A549 treated with Mapracorat at 1 μM for 4 hours (cell line): ENCODE data around the gene VEGFB. TPM values are rescaled to one million over a fixed set of nuclear protein-coding genes. Genes with fewer than 3 reads are reported as not detected.

Source experiments
- total RNA-seq: library from RNA; stranded (reverse); fragments of 200-300 nt; extraction: Qiagen RNA extraction; gene quantifications from 5 replicates; pipeline ENCODE4 v1.2.3, GENCODE V29; 2022

The VEGFB gene, protein sequence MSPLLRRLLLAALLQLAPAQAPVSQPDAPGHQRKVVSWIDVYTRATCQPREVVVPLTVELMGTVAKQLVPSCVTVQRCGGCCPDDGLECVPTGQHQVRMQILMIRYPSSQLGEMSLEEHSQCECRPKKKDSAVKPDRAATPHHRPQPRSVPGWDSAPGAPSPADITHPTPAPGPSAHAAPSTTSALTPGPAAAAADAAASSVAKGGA
- 34.1 to 50.0 TPM (median 49.1 TPM) in 5 replicates for total RNA-seq

DNA sequence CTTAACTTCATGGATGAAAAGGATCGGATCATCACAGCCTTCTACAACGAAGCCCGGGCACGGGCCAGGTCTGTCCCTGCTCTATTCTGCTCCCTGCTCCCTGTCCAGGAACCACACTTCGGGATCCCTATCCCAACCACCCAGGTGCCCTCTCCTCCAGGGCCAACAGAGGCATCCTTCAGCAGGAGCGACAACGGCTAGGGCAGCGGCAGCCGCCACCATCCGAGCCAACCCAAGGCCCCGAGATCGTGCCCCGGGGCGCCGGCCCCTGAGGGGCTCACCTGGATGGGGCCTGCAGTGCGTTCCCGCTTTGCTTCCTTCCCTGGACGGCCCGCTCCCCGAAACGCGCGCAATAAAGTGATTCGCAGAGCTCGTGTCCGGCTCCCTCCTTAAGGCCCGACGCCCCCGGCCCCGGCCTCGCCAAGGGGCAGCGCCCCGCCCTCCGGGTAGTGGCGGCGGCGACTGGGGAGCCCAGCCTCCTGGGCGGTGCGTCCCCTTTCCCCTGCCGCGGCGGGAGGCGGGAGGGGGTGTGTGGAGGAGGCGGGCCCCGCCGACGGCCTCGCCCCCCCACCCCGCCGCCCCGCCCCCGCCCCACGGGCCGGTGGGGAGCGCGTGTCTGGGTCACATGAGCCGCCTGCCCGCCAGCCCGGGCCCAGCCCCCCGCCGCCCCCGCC lies at the start of gene VEGFB:
Gene VEGFB, plus strand, starts transcription at position 672 of the 674 bp plus-strand sequence. CDS start 250 bp downstream, outside the sequence.

DNA sequence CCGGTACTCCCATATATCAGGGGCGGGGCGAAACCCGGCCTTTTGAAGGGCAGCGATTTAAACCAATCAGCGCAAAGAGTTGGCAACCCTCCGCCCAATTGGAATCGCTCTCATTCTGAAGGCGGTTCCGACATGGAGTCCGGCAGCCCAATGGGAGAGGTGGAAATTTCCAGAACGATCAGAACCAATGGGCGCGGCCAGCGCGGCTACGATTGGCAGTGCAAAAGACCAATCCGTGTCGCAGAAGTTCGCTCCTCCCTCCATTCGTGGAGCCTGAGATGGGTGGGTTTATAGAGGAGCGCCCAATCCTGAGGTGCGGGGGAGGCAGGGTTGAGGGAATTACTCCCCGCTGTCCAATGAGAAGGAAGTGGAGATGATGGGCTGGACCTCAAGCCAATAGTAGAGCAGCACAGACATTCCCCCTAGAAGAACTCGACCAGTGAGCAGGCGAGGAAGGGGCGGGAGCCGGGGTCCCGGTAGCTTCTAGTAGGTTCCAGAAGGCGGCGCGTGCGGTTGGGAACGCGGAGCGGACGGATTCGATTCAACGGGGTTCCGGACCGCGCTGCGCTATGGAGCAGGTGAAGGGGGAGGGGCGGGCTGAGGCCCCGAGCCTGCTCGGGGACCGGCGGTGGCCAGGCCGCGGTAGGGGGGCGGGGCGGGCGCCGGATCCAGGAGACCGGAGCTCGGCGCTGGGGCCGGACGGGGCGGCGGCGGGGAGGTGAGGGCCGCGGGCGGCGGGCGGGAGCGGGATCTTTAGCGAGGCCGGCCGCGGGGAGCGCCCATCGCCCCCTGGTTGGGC lies 48.5 kb upstream of the VEGFB start, which contains the start of gene STIP1:
Gene STIP1, plus strand, starts transcription at position 479 of the 799 bp plus-strand sequence. Its CDS starts 91 bp downstream, at position 570.

DNA sequence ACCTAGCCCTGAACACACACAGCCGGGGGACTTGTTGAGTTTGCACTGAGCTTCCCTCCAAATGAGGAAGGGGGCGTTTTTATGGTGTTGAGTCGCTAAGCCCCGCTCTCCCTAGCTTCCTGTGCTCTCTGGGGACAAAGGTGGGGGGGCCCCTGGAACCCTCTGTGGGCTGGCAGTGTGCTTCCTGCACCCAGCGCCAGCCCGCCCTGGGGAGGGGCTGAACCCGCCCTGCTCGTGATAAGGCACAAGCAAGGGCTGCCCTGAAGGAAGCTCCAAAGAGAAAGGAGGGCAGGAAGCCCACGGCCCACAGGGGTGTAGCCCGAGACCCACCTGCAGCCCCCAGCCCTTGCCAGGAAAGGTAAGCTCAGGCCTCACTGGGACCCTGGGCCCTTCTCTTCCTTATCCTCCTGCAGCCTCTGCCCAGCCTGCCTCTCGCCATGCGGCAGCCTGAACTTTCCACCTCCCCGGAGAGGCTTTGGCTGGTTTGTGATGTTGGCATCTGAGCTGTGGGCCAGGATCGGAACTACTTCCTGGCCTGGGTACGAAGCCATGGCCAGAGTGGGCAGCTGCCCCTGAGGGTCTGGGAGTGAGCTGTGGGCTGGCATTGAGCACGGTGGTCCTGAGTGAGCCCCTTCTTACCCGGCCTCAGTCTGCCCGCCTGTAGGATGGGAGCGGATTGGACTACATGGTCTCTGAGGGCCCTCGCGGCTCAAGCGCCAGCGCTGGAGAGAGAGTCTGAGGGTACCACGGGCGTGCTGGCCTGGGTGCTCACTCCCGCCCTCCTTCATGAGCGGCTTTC lies 27.7 kb upstream of the VEGFB start, which contains the start of gene FERMT3:
Gene FERMT3, plus strand, starts transcription at position 265 of the 799 bp plus-strand sequence. CDS start 644 bp downstream, outside the sequence.

DNA sequence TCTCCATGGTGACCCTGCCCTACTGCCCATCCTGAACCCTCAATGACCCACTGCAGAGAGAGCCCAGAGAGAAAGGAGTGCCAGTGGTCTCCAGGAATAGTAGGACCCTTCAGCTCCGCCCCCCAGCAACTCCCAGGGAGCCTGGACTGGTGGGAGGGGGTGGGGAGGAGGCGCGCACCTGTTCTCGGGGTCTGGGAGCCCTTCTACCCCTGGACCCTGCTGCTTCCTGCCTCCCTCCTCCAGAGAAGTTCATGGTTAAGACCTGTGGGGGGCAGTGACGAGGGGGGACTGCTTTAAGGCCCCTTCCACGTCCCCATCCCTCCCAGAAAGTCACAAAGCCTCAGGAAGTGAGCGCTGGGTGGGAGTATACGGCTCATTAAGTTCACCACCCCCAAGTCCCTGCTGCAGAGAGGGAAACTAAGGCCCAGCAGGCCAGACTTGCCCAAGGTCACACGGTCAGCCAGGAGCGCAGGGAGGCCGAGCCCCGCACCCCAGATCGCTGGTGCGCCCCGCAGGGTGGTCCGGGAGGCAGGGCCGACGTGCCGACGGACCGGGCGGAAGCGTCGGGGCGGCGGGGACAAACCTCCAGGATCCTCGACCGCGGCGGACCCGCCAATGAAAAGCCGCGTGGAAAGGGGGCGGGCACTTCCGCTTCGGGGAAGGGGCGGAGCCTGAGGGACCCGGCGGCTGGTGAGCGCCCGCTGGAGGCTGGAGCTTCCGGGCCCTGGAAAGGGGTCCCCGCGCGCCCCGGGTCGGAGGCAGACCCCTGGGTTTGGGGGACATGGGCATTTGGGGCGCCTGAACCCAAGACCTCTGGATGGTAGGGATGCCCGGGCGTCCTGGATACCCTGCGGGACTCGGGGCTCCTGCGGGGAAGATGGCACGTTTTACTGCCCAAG lies 8.5 kb upstream of the VEGFB start, which contains the start of the genes NUDT22 and TRPT1:
Gene NUDT22, plus strand, starts transcription at position 667 of the 899 bp plus-strand sequence. CDS start 379 bp downstream, outside the sequence.
Gene TRPT1, minus strand, starts transcription at position 579 of the 899 bp plus-strand sequence. Its CDS starts 326 bp downstream, at position 253.

DNA sequence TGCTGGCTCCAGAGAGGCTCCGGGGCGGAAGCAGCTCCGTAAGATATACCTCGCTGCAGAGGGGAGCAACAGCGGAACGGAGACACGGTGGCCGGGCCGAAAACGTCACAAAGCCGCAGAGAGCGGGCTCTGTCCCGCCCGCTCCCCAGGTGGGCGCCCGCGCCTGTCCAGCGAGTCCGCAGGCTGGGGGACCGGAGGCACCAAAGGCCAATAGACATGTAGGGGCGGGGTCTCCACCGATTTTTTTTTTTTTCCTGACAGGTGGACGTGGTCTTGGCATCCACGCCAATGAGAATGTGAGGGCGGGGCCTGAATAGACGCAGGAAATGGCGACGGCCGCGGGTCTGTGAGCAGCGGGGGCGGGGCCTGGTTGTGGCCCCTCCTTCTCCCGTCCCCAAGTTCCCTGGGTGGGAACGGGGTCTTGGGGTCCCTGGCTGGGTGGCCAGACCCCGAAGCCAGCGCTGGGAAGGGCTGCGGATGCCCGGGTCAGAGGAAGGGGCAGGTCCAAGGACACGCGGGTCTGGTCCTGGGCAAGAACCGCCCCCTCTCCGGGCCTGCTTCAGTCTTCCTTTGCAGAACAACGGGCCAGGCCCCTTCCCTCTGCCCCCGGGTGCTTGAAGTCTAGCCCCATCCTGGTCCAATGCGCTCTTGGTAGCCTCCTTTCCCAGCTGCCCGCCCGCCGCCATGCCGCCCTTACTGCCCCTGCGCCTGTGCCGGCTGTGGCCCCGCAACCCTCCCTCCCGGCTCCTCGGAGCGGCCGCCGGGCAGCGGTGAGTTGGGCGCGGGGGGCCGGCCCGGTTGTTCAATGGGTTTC lies 4.0 kb upstream of the VEGFB start, which contains the start of gene DNAJC4:
Gene DNAJC4, plus strand, starts transcription at position 378 of the 814 bp plus-strand sequence. Its CDS starts 307 bp downstream, at position 685.

DNA sequence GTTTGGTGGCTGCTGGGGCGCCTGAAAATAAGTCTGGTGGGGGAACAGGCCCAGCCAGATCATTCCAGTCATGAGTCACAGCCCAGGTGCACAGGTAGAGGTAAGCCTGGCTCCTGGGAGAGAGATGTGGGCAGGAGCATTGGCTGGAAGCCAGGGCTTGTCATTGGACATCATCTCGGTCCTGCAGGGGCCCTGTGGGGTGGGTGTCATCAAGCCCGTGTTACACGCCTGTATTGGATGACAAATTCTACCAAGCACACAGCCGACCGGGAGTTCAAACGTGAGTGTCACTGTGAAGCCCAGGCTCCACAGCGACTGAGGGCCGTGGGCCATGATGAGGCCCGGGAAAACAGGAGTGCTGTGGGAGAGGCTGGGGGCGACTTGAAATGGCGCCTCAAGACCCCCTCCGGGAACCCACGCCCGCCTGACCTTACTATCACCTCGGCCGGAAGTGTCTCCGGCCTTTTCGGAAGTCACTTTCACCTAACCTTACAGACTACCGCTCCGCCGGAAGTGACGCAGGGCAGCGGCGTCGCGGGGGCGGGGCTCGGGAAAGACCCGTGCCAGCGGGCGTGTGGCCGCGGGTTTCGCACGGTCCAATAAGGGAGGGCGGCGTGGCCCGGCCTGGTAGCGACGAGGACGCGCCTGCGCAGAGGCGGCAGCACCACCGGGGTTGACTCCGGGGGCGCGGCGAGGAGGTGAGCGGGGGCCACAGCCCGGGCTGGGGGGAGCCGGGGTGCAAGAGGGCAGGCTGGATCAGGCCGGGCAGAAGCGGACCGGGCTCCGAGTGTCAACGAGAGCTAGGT lies 6.3 kb downstream of the VEGFB start, which contains the start of gene FKBP2:
Gene FKBP2, plus strand, starts transcription at position 661 of the 806 bp plus-strand sequence. CDS start 1,293 bp downstream, outside the sequence.

DNA sequence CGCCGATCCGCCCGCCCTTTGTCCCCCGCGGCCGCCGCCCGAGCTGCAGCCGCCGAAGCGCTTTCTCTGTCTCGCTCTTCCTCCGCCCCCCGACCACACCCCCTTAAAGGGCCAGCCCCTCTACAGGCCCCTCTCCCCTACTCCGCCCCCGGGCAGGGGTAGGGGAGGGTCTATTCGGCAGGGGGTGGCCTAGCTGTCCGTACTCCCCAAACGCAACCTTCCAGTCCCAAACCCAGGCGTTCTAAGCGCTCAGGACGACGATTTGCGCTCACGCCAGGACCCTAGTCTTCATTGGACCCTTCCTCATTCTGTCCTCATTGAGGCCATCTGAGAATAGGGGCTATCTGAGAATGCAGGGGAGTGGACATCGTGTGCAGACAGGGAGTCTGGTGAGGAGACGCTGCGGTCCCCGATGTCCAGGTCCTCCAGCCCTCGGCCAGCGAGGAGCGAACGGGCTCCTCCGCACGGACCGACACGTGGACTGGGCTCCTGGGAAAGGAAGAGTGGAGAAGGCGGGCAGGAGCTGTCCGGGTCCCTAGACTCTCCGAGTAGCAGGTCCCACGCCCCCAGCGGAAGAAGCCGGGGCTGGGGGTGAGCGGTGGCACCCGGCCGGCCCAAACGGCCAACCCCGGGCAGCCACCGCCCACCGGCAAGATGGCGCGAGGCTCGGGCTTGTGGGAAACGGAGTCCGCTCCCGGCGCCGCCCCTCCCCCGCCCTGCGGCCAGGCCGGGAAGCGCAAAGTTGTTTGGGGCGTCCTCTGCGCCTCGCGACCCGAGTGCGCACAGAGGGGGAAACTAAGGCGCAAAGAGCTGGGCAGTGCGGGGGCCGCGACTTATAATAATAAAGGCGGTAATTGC lies 12.7 kb downstream of the VEGFB start, which contains the start of gene PPP1R14B:
Gene PPP1R14B, minus strand, starts transcription at position 73 of the 858 bp plus-strand sequence. CDS start 270 bp downstream, outside the sequence.

DNA sequence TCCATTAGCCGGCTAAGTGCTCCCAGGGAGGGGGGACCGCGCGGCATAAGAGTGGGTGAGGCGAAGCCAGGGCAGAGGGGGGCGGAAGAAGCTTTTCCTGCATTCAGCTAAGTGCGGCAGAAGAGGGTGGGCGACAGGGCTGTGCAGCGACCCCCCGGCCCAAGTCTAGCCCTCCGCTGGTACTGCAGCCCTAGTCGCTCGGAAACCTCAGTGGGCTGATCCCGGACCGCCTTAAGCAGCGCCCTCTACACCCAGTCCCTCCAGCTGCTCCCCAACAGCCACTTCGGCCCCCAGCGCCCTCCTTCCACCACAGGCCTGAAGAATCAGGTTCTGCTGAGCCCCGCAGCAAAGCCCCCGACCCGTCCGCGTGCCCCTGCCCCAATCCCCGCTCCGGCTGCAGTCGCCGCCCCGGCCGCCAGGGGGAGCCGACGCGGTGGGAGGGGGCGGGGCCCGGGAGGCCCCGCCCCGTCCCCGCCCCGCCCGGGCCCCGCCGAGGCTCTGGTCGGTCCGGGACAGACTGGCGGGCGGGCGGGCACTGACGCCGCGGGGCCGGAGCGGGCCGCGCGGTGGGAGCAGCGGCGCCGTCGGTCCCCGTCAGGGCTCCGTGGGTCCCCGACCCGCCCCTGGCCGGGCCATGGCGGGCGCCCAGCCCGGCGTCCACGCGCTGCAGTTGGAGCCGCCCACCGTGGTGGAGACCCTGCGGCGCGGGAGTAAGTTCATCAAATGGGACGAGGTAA lies 16.8 kb downstream of the VEGFB start, which contains the start of gene PLCB3:
Gene PLCB3, plus strand, starts transcription at position 515 of the 737 bp plus-strand sequence. Its CDS starts 120 bp downstream, at position 635.

DNA sequence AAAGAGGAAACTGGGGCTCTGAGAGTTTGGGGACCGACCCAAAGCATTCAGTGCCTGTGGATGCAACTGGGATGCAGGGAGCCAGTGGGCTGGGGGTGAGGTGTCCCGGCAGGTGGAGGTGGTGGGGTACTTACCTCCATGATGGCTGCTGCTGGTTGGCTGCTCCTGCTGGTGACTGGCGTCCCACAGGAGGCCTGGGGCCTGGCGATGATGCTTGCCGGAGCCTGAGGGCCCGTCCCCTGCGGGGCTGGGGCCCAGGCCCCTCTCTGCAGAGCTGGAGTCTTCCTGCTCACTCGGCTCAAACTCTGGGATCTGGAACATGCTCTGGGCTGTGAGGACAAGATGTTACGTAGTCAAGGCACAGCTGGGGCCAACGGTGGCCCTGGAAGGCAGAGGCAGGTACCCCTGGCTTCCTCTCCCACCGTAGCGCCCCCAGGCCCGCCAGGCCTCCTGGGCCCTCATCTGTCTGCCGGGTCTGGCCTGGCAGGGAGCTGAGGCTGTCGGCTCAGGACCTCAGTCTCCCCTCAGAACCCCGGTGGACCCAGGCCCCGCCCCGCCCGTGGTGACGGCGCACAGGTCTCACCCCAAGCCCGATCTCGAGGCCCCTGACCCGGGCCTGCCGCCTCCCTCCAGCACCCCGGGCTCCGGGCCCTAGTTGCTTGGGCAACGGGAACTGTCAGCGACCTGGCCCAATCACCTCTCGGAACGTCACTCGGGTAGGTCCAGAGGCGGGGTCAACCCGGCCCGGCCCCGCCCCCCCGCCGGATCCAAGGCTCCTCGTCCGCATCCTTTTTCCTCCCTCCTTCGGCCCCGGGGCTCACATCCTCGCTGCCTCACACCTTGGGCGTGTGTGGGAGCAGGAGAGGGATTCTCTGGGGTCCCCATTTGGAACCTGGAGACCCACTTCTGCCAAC lies 49.9 kb downstream of the VEGFB start, which contains the start of gene BAD:
Gene BAD, minus strand, starts transcription at position 618 of the 914 bp plus-strand sequence. Its CDS starts 297 bp downstream, at position 321.

DNA sequence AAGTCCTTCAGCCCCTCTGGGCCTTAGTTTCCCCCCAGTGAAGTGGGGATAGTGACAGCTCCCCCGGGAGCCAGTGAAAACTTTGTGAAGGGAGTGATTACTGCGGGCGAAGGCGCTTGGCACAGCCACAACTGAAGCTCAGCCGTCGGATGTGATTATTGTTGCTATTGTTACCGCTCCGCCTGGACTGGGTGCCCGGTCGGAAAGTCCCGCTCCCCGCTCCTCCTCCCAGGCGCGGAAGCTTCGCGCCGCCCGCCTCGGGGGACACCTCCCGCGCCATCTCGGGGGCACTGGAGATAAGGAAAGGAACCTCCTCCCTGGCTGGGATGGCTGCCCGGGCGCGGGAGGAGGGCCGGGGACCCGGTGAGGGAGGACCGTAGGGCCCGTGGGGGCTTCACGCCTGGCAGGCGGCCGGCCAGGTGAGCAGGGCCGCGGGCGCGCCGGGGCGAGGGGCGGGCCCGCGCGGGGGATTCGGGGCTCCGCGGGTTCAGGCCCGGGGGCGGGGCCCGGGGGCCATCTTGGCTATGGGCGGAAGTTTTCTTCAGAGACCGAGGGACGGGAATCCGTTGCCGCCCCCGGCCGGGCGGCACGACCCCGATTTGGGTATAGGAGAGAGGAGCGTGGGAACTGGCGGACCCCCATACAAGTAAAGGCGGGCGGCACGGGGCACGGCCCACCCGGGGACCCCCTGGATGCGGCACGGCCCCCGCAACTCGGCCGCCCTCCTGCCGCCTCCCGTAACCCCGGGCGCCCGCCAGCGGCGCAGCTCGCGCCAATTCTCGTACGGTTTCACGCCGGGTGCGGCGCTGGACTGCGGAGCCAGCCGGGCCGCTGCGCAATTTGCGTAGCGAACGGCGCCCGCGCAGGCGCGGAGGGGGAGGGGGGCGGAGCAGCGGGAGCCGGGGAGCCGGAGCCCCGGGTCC lies 50.8 kb downstream of the VEGFB start, which contains the start of gene GPR137:
Gene GPR137, plus strand, starts transcription at position 887 of the 923 bp plus-strand sequence. CDS start 677 bp downstream, outside the sequence.

